ENCODE results near the gene MAD2L2.

DNA sequence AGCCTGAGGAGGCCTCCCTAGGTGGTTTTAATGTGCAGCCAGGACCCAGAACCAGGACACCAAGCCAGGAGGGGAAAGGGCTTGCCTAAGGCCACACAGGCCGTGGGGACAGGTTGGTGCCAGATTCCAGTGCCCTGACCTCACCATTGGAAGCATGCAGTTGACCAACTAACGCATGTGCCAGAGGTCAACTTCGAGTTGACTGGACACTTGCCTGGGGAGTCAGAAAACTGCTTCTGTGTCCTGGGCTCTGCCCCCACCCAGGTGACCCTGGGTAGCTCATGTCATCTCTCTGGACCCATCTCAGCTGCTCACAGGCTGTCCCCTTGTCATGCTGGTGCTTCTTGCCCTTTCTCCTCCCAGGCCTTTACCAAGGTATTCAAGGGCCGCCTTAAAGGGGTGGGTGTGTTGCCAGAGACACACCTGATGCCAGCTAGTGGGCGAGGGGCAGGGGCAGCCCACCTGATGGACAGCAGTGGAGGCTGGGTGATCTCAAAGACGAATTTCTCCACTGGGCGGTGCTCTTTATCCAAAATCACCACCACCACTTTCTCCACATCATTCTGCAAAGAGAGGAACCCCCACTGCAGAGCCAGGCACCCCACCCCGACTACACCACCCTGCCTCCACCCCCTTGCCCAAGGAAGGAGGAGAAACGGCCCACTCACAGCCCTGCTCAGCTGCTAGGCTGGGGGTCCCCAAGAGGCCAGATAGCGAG, 4.4 kb downstream of the MAD2L2 start:
- TF ChIP-seq CTCF (IDR thresholded peaks at IDR 0.05; ENCODE audit: low read length) (no peak), EZH2 (optimal IDR thresholded peaks at IDR 0.05; ENCODE audit: low read depth, low read length) (no peak)

Data from MM.1S (cell line).